GM19043 (cell line): Measurements from ENCODE around the gene AFAP1L2.
"Not testable (repeated sequence)": the region's sequence is repeated elsewhere in the genome, so short reads cannot be mapped to it uniquely, and the experiment has no call there.

ENCODE experiments used
- ATAC-seq: cut with Tn5 transposase; IDR thresholded peaks from one replicate; pipeline ENCODE4 v1.9.1; 2021; ENCODE audit warnings: low read depth; ENCODE audit not compliant: unreplicated experiment

Gene AFAP1L2

GRCh38 chr10:114364726-114365125, 39.6 kb downstream of the AFAP1L2 start:
- no peak for ATAC-seq

GRCh38 chr10:114363745-114364454, 40.4 kb downstream of the AFAP1L2 start:
- ATAC-seq = no peak

DNA sequence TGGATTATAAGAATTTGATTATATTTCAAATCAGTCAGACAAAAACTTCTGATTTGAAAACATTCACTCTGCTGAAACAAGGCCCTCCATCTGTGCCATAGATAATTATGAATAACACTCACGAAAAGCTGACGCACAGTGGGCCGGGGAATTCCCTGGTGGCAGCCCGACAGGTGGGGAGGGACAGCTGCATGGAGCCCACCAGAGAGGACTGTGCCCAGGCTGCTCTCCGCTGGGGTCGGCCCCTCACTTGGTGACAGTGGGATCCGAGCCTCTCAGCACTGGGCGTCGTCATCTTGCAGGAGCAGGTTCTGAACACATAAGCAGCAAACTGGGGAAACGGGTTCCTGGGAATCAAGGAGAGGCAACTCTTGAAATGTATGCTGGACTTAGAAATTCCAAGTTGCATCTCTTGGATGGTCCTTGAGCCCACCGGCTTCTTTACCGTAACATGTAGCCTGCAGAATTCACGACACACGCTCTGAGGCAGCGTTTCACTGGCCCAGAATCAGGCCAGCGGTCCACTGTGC, 41.4 kb downstream of the AFAP1L2 start:
- ATAC-seq = no peak

- no peak for ATAC-seq
Observed at GRCh38 chr10:114359953-114360345, 44.4 kb downstream of the AFAP1L2 start.

- no peak for ATAC-seq
Observed at GRCh38 chr10:114359041-114359952, 45.0 kb downstream of the AFAP1L2 start.

DNA sequence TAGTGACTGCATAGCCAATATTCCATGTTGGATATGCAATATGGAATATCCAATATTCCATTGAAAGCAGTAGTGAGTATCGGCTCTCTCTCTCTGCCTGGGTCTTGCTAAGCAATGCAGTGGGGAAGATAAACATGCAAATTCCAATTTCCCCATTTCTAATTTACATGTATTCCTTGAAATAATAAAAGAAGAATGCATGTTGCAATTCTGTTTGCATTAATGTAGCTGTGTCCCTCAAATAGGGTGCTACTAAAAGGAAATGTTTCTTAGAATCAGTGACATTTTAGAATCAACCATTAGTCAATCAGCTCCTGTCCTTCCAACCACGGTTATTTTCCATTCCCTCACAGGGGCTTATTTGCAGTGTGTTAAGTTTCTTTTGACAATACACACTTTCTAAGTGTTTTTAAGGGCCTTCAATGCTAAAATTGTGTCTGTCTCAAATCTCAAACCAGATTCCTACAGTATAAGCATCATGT, 46.7 kb downstream of the AFAP1L2 start:
- no peak for ATAC-seq

DNA sequence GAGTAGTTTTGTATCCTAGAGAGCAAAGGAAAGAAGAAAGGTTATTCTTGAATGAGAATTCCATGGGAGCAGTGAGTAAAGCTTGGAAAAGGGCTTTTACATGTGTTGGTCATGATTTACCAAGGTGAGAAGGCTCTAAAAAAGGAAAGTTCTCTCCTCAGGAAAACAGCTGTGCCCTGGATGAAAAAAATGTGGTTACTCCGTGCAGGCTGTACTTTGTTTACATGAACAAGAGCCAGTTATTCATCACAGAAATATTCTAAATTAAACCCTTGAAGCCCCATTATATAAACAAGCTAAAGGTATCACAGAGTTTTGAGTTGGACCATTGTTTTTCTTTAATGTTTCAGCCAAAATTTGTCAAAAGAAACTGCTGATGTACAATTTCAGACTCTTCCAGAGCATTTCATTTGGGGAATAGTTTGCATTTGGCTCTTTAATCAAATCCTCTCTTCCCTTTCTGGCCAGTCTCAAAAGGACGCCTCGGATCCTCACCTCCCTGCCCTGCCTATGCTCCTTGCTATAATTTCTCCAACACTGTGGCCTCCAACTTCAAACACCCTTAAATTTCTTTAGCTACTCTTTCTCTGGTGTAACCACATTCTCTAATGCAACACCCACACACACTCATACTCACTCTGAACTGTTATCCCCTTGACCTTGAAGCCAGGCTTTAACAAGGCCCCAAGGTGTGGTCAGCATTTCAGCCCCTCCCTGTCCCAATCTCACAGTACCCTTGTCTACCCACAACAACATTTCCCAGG, 47.4 kb downstream of the AFAP1L2 start:
- no peak for ATAC-seq

GRCh38 chr10:114356126-114356525, 48.2 kb downstream of the AFAP1L2 start:
- no peak for ATAC-seq

GRCh38 chr10:114353383-114353782, 50.9 kb downstream of the AFAP1L2 start:
- ATAC-seq = no peak

DNA sequence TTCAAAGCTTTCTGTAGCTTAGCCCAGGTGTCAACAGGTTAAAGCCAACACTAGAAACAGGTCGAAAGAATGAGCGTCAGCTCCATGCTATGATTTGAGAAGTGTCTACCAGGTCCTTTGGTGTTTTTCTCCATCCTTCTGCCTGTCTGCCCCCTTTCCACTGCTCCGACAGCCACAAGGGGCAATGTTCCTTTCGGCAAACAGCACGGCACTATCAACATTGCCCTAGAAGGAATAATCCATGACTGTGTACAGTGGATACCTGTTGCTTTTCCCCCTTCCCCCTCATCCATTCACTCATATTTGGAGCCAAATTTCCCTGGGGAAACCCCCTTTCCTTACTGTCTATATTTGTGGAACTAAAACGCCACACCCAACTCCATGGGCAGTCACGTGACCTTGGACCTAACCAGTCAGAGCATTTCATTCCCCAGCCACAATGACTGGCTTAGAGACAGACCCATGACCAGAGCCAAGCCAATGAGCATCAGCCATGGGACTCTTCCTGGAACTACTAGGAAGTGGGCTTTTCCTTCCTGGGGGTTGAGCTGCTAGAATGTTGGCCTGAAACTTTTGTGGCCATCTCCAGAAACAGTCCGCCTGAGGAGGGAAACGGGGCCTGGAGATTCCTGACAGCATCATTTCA, 51.5 kb downstream of the AFAP1L2 start:
- ATAC-seq = no peak

GRCh38 chr10:114350751-114351150, 53.6 kb downstream of the AFAP1L2 start:
- no peak for ATAC-seq

GRCh38 chr10:114349522-114350215, 54.6 kb downstream of the AFAP1L2 start:
- no peak for ATAC-seq

DNA sequence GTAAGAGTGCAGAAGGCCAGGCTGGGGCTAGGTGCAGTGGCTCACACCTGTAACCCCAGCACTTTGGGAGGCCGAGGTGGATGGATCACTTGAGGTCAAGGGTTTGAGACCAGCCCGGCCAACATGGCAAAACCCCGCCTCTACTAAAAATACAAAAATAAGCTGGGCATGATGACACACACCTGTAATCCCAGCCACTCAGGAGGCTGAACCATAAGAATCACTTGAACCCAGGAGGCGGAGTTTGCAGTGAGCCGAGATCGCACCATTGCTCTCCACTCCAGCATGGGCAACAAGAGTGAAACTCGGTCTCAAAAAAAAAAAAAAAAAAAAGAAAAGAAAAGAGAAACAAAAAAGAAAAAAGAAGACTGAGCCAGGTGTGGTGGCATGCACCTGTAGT, 55.2 kb downstream of the AFAP1L2 start:
- not testable (repeated sequence) for ATAC-seq

GRCh38 chr10:114347791-114348190, 56.5 kb downstream of the AFAP1L2 start:
- ATAC-seq = no peak

DNA sequence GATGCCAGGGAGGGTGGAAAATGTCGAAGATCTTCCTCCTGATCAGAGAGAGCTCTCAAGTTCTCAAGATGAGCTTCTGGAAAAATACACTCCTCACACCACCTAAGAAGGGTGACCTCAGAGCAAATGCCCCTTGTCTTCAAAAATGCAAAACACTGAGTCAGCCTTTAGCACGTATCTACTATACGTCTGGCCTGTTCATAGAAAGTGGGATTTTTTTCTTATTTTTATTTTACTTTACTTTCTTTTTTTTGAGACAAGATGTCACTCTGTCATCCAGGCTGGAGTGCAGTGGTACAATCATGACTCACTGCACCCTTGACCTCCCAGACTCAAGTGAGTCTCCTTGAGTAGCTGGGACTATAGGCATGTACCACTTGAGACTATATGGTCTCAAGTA, 57.1 kb downstream of the AFAP1L2 start:
- ATAC-seq = no peak

- ATAC-seq = no peak
Observed at GRCh38 chr10:114346176-114347031, 57.9 kb downstream of the AFAP1L2 start.

DNA sequence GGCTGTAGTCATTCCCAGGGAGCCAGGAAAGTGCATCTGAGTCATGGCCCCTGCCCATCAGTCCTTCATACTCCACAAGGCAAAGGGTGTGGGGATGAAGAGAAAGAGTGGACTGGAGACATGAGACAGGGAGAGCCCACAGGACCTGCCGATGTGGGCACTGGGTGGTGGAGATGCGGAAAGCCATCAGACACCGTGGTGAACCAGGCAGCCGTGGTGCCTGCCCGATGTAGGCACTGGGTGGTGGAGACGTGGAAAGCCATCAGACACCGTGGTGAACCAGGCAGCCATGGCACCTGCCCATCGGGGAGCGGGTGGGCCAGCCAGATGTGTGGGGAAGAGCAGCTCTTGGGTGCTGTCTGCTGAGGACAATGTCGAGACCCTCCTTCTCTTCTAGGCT, 58.6 kb downstream of the AFAP1L2 start:
- no peak for ATAC-seq

DNA sequence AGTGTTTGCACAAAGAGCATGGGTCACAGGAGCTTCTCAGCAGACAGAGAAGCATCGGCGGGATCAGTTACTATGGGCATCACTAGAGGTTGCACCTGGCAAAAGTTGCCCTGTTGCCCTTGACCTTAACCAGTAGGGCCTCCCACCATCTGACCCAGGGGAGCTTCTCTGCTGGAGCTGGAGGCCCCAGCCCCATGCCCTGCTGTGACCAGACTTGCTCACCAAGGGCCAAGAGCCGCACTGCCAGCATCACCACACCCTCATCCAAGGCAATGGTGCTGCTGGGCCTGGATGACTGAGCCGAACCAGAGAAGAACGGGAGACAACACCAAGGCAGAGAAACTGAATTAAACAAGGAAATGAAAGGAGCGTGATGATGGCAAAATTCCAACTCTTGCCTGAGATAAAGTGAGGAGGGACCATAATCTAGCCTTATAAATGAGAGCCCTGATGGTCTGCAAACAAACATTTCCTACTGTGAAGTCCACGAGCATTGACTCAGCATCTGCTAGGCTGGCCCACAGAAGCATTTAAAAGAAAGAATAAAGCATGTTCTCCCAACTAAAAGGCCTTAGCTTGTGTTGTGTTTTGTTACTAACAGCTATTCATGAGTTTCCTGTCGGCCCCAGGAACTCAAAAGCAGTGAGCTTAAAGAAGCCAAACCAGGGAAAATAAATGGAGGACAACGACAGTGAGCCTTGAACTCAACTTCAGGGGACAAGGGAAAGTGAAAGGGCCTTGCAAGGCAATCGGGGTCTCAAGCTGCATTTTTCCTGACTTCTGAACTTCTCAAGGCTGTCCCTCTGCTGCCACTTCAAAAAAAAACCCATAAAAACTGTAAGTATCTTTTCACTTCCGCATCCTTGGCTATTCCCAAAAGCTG, 60.4 kb downstream of the AFAP1L2 start:
- no peak for ATAC-seq
